22Rv1 (cell line): ENCODE data around the gene BMP7.

Experiments
- H3K27ac ChIP-seq: fragments of 450-650 bp; 2 replicates; pipeline ENCODE4 v1.5.1; 2017
- CTCF ChIP-seq: fragments of 450-650 bp; IDR thresholded peaks from 2 replicates; pipeline ENCODE4 v1.5.1; 2017; ENCODE audit warnings: mild to moderate bottlenecking
- ZFX ChIP-seq: fragments of 450-650 bp; IDR thresholded peaks from 2 replicates; pipeline ENCODE4 v1.6.1; 2017; ENCODE audit warnings: antibody characterized with exemption, borderline replicate concordance

The BMP7 gene

GRCh38 chr20:57147185-57147584 lies 119.3 kb downstream of the BMP7 start:
- H3K27ac ChIP-seq = no peak overlapping the region
- no peak for TF ChIP-seq CTCF
- no peak for TF ChIP-seq ZFX

- no peak for TF ChIP-seq ZFX
- TF ChIP-seq CTCF = no peak
- H3K27ac ChIP-seq = no peak overlapping the region
These were observed 120.3 kb downstream of the BMP7 start for GRCh38 chr20:57146155-57146554.

- TF ChIP-seq ZFX = no peak
- no peak for TF ChIP-seq CTCF
These were observed 121.3 kb downstream of the BMP7 start for GRCh38 chr20:57145089-57145631.

GRCh38 chr20:57143173-57143572 lies 123.3 kb downstream of the BMP7 start:
- no peak overlapping the region for H3K27ac ChIP-seq
- TF ChIP-seq ZFX (no peak), CTCF (no peak)

More at GRCh38 chr20:57145089-57145631, 121.3 kb downstream of the BMP7 start:
- H3K27ac ChIP-seq = no peak overlapping the region

GRCh38 chr20:57142667-57143066 lies 123.8 kb downstream of the BMP7 start:
- TF ChIP-seq CTCF (no peak), ZFX (no peak)
- no peak overlapping the region for H3K27ac ChIP-seq

GRCh38 chr20:57141492-57141891 lies 124.9 kb downstream of the BMP7 start:
- no peak for TF ChIP-seq ZFX
- TF ChIP-seq CTCF = no peak
- H3K27ac ChIP-seq = no peak overlapping the region

- TF ChIP-seq ZFX = no peak
- no peak for TF ChIP-seq CTCF
These were observed 126.0 kb downstream of the BMP7 start for GRCh38 chr20:57140416-57140965.

More at GRCh38 chr20:57140416-57140965, 126.0 kb downstream of the BMP7 start:
- no peak overlapping the region for H3K27ac ChIP-seq
